ENCODE results near the gene WDR62. TPM values are rescaled to one million over a fixed set of nuclear protein-coding genes. Genes with fewer than 3 reads are reported as not detected.

The WDR62 gene
- total RNA-seq, 2 donors from 2014 or later = 0.26 to 0.33 TPM

DNA sequence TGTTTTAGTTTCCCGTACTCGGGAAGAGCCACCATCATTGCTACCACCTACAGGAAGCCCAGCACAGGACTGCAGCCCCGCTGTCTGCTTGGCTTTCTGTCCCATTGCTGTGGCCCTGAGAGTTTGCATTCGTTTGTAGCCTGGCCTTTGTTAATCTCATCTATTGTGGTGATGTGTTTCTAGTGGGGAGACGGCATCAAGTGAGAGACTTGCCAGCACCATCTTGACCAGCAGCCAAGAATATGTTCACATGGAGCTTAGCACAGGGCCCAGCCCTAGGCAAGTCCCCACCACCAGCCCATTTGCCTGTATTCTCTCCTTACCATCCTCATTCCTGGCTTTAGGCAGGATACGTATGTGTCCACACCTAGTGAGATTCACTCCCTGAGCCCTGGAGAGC is 39.0 kb downstream of the WDR62 start:
- Histone ChIP-seq H3K9me3 (no peaks in the 10 kb centered on the region), H3K4me3 (no peak overlapping the region), H3K4me1 (no peaks in the 10 kb centered on the region), H3K36me3 (replicated peaks in 1 of 2; ENCODE audit: insufficient read depth in 1 of 2, low read depth in 2 of 2) (no peaks in the 10 kb centered on the region), H3K27me3 (no peaks in the 10 kb centered on the region), H3K27ac (no peak overlapping the region)
- TF ChIP-seq, protein P1, sequence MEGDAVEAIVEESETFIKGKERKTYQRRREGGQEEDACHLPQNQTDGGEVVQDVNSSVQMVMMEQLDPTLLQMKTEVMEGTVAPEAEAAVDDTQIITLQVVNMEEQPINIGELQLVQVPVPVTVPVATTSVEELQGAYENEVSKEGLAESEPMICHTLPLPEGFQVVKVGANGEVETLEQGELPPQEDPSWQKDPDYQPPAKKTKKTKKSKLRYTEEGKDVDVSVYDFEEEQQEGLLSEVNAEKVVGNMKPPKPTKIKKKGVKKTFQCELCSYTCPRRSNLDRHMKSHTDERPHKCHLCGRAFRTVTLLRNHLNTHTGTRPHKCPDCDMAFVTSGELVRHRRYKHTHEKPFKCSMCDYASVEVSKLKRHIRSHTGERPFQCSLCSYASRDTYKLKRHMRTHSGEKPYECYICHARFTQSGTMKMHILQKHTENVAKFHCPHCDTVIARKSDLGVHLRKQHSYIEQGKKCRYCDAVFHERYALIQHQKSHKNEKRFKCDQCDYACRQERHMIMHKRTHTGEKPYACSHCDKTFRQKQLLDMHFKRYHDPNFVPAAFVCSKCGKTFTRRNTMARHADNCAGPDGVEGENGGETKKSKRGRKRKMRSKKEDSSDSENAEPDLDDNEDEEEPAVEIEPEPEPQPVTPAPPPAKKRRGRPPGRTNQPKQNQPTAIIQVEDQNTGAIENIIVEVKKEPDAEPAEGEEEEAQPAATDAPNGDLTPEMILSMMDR (IDR thresholded peaks at IDR 0.05) = no peak
- TF ChIP-seq POLR2A (IDR thresholded peaks at IDR 0.05) = no peak
- WGBS, 2 donors = 67 to 94% methylated on average over 5 to 6 of the region's 6 CpGs
- DNase-seq (no peak), ATAC-seq (no peak)
- intact Hi-C loops (cut with DNase I) = no loop called here

DNA sequence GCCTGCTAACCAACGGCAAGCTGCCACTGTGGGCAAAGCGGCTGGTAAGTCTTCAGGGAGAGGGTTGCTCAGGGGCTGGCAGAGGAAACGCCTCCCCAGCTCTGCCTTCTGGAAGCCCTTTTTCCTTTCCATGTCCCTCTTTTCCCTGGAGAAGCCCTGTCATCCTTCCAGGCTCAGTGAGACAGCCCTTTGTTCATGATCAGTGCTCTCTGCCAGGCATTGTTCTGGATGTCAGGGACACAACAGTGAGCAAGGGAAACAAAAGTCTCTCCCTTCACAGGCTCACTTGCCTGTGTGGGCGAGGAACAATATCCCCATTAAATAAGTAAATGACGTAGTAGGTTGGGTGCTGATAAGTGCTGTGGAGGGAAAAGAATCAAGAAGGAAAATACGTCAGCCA is 42.3 kb downstream of the WDR62 start:
- DNase-seq (no peak), ATAC-seq (no peak)
- Histone ChIP-seq H3K27me3 (no peaks in the 10 kb centered on the region), H3K27ac (no peak overlapping the region), H3K4me1 (no peaks in the 10 kb centered on the region), H3K36me3 (replicated peaks in 1 of 2; ENCODE audit: insufficient read depth in 1 of 2, low read depth in 2 of 2) (no peaks in the 10 kb centered on the region), H3K4me3 (no peak overlapping the region), H3K9me3 (no peaks in the 10 kb centered on the region)
- intact Hi-C loops (cut with DNase I) = no loop called here
- no peak for TF ChIP-seq POLR2A (IDR thresholded peaks at IDR 0.05)
- TF ChIP-seq, protein P1 (IDR thresholded peaks at IDR 0.05) = no peak
- 94 to 95% methylated on average over 6 of the region's 6 CpGs for WGBS, 2 donors

DNA sequence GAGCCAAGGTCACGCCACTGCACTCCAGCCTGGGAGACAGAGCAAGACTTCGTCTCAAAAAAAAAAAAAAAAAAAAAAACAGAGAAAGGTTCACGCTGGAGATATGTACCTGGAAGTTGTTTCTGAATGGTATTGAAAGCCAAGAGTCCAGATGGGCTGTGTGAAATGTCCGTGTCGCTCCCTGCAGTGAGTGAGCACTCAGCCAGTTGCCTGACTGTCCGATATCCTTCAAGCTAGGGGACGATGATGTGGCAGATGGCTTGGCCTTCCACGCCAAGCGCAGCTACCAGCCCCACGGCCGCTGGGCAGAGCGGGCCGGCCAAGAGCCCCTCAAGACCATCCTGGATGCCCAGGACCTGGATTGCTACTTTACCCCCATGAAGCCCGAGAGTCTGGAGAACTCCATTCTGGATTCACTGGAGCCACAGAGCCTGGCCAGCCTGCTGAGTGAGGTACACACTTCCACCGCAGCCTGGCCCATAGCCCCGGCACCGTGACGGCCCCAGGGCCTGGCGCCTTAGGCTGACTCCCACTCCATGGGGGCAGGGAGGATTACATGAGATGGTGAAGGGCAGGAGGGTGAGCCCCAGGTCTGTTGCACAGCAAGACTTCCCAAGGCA is 44.6 kb downstream of the WDR62 start:
- H3K36me3 ChIP-seq (replicated peaks in 1 of 2; ENCODE audit: insufficient read depth in 1 of 2, low read depth in 2 of 2) = no peaks in the 10 kb centered on the region
- no peak for DNase-seq
- no peaks in the 10 kb centered on the region for H3K27me3 ChIP-seq
- H3K4me3 ChIP-seq = no peak overlapping the region
- 75 to 85% methylated on average over 8 to 19 of the region's 19 CpGs for WGBS, 2 donors
- intact Hi-C loops (cut with DNase I) = no loop called here
- ATAC-seq = no peak
- H3K9me3 ChIP-seq = no peaks in the 10 kb centered on the region
- H3K27ac ChIP-seq = no peak overlapping the region
- H3K4me1 ChIP-seq = no peaks in the 10 kb centered on the region
- TF ChIP-seq POLR2A (IDR thresholded peaks at IDR 0.05) = no peak
- TF ChIP-seq, protein P1 (IDR thresholded peaks at IDR 0.05) = no peak

DNA sequence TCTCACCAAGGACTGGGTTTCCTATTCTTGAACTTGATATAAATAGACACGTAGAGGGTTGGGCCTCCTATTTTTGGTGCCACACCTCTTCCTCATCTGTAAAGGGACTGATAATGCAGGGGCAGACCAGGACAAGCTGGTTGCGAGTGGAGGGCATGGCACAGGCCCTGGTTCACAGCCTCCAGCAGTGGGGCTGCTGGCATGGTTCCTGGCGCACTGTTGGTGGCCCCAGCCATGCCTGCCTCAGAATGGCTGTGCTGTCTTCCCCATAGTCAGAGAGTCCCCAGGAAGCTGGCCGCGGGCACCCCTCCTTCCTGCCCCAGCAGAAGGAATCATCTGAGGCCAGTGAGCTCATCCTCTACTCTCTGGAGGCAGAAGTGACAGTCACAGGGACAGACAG is 45.8 kb downstream of the WDR62 start:
- no peaks in the 10 kb centered on the region for H3K9me3 ChIP-seq
- no peak overlapping the region for H3K4me3 ChIP-seq
- WGBS, 2 donors = 76 to 77% methylated on average over 3 to 5 of the region's 5 CpGs
- H3K36me3 ChIP-seq (replicated peaks in 1 of 2; ENCODE audit: insufficient read depth in 1 of 2, low read depth in 2 of 2) = no peaks in the 10 kb centered on the region
- H3K27ac ChIP-seq = no peak overlapping the region
- TF ChIP-seq, protein P1 (IDR thresholded peaks at IDR 0.05) = no peak
- TF ChIP-seq POLR2A (IDR thresholded peaks at IDR 0.05) = no peak
- no peaks in the 10 kb centered on the region for H3K4me1 ChIP-seq
- ATAC-seq = no peak
- no peaks in the 10 kb centered on the region for H3K27me3 ChIP-seq
- intact Hi-C loops (cut with DNase I) = no loop called here
- DNase-seq = no peak
